ENCODE measurements around the gene TET2. TPM values are rescaled to one million over a fixed set of nuclear protein-coding genes. Genes with fewer than 3 reads are reported as not detected.

The TET2 gene
- total RNA-seq, 1 donor = 18.6 TPM

DNA sequence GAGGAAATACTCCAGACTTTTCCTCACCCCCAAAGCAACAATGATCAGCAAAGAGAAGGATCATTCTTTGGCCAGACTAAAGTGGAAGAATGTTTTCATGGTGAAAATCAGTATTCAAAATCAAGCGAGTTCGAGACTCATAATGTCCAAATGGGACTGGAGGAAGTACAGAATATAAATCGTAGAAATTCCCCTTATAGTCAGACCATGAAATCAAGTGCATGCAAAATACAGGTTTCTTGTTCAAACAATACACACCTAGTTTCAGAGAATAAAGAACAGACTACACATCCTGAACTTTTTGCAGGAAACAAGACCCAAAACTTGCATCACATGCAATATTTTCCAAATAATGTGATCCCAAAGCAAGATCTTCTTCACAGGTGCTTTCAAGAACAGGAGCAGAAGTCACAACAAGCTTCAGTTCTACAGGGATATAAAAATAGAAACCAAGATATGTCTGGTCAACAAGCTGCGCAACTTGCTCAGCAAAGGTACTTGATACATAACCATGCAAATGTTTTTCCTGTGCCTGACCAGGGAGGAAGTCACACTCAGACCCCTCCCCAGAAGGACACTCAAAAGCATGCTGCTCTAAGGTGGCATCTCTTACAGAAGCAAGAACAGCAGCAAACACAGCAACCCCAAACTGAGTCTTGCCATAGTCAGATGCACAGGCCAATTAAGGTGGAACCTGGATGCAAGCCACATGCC, 89.7 kb downstream of the TET2 start:
- no peak overlapping the region for H3K4me3 ChIP-seq (ENCODE audit: low read depth, low read length)
- DNase-seq (ENCODE audit: low read depth) = no peak
- TF ChIP-seq CTCF (IDR thresholded peaks at IDR 0.05; ENCODE audit: insufficient read depth, low read length) = no peak

GRCh38 chr4:105236916-105237311, 90.2 kb downstream of the TET2 start:
- no peak for TF ChIP-seq CTCF (IDR thresholded peaks at IDR 0.05; ENCODE audit: insufficient read depth, low read length)
- no peak for DNase-seq (ENCODE audit: low read depth)
- H3K4me3 ChIP-seq (ENCODE audit: low read depth, low read length) = no peak overlapping the region

- no peak for TF ChIP-seq CTCF (IDR thresholded peaks at IDR 0.05; ENCODE audit: insufficient read depth, low read length)
- no peak overlapping the region for H3K4me3 ChIP-seq (ENCODE audit: low read depth, low read length)
- DNase-seq (ENCODE audit: low read depth) = no peak
Measured at GRCh38 chr4:105240037-105240436, 93.4 kb downstream of the TET2 start.

DNA sequence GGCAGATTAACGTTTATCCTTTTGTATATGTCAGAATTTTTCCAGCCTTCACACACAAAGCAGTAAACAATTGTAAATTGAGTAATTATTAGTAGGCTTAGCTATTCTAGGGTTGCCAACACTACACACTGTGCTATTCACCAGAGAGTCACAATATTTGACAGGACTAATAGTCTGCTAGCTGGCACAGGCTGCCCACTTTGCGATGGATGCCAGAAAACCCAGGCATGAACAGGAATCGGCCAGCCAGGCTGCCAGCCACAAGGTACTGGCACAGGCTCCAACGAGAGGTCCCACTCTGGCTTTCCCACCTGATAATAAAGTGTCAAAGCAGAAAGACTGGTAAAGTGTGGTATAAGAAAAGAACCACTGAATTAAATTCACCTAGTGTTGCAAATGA, 94.8 kb downstream of the TET2 start:
- no peak for TF ChIP-seq CTCF (IDR thresholded peaks at IDR 0.05; ENCODE audit: insufficient read depth, low read length)
- no peak for DNase-seq (ENCODE audit: low read depth)
- H3K4me3 ChIP-seq (ENCODE audit: low read depth, low read length) = no peak overlapping the region

- TF ChIP-seq CTCF (IDR thresholded peaks at IDR 0.05; ENCODE audit: insufficient read depth, low read length) = no peak
- H3K4me3 ChIP-seq (ENCODE audit: low read depth, low read length) = no peak overlapping the region
- no peak for DNase-seq (ENCODE audit: low read depth)
Measured at GRCh38 chr4:105243446-105243845, 96.8 kb downstream of the TET2 start.

- TF ChIP-seq CTCF (IDR thresholded peaks at IDR 0.05; ENCODE audit: insufficient read depth, low read length) = no peak
- no peak overlapping the region for H3K4me3 ChIP-seq (ENCODE audit: low read depth, low read length)
- DNase-seq (ENCODE audit: low read depth) = peak; percentile 88
Measured at GRCh38 chr4:105246712-105247111, 100.0 kb downstream of the TET2 start.

DNA sequence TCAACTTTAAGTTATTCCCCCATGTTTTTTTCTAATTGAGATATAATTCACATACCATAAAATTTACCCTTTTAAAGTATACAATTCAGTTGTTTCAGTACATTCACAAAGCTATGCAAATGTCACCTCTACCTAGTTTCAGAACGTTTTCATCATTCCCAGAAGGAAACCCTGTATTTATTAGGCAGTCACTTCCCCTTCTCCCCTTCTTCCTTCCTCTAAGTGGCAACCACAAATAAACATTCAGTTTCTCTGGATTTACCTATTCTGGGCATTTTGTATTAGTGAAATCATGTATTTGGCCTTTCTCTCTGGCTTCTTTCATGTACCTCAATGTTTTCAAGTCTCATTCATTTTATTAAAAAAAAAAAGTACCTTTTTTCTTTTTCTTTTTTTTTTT, 101.9 kb downstream of the TET2 start:
- no peak for DNase-seq (ENCODE audit: low read depth)
- no peak overlapping the region for H3K4me3 ChIP-seq (ENCODE audit: low read depth, low read length)
- no peak for TF ChIP-seq CTCF (IDR thresholded peaks at IDR 0.05; ENCODE audit: insufficient read depth, low read length)
